Panc1 (cell line): ENCODE results near the gene DBNDD2.

ENCODE experiments used
- CTCF ChIP-seq: fragments of 450-650 bp; IDR thresholded peaks from 2 replicates; pipeline ENCODE4 v1.5.1; 2017; ENCODE audit warnings: mild to moderate bottlenecking
- POLR2AphosphoS5 ChIP-seq: IDR thresholded peaks from 2 replicates; pipeline ENCODE4 v1.6.1; 2012; ENCODE audit warnings: mild to moderate bottlenecking, low read depth, low read length, moderate library complexity
- REST ChIP-seq, 2 experiments: IDR thresholded peaks; 2 replicates each; pipeline ENCODE4 v1.6.1; 2011 to 2012; ENCODE audit warnings: low read depth in 2 of 2, control low read depth in 1 of 2, low read length in 1 of 2, mild to moderate bottlenecking in 1 of 2, moderate library complexity in 1 of 2; ENCODE audit not compliant: insufficient read depth in 1 of 2
- SIN3A ChIP-seq: IDR thresholded peaks from 2 replicates; pipeline ENCODE4 v1.6.1; 2012; ENCODE audit warnings: low read depth, mild to moderate bottlenecking, low read length, moderate library complexity, borderline replicate concordance; ENCODE audit not compliant: insufficient read depth

- TF ChIP-seq CTCF (no peak), REST (IDR thresholded peaks at IDR 0.05; ENCODE audit: insufficient read depth in 1 of 2, low read depth in 2 of 2, low read length in 1 of 2) (no peak), SIN3A (no peak), POLR2AphosphoS5 (no peak)
Observed at GRCh38 chr20:45374966-45375365, 33.1 kb upstream of the DBNDD2 start.
